Measurements from ENCODE around the gene PIK3C2G.

- TF ChIP-seq CTCF (IDR thresholded peaks at IDR 0.05) (no peak), POLR2A (IDR thresholded peaks at IDR 0.05) (no peak)
Observed at GRCh38 chr12:18411453-18411852, 150.1 kb downstream of the PIK3C2G start.

Measured in thyroid gland (tissue), 4 donors.